Measurements from ENCODE around the gene OTUD3.

Gene OTUD3

GRCh38 chr1:19860418-19860817, 21.8 kb upstream of the OTUD3 start:
- no peak for TF ChIP-seq CTCF (IDR thresholded peaks at IDR 0.05; ENCODE audit: control extremely low read depth, extremely low read depth, low read depth, missing control alignments)
- no peak for DNase-seq (ENCODE audit: extremely low spot score)
- ChIA-PET POLR2A (no interaction called here), CTCF (interaction anchor here (1.2 kb wide), 1 partner anchor 11 kb away, joined by 3 read pairs; no protein-coding TSS in a partner anchor)

GRCh38 chr1:19861034-19861433, 21.2 kb upstream of the OTUD3 start:
- ChIA-PET POLR2A (no interaction called here), CTCF (interaction anchor here (1.2 to 1.7 kb wide), 3 partner anchors 12 to 20 kb away, joined by 3 to 7 read pairs (median 5); no protein-coding TSS in a partner anchor)
- TF ChIP-seq CTCF (IDR thresholded peaks at IDR 0.05; ENCODE audit: control extremely low read depth, extremely low read depth, low read depth, missing control alignments) = no peak
- no peak for DNase-seq (ENCODE audit: extremely low spot score)

GRCh38 chr1:19861842-19862530, 20.2 kb upstream of the OTUD3 start:
- ChIA-PET POLR2A (no interaction called here), CTCF (interaction anchor here (0.7 to 1.7 kb wide), 4 partner anchors 16 to 29 kb away, joined by 3 to 7 read pairs (median 4); partner anchors contain the start of gene OTUD3)
- no peak for TF ChIP-seq CTCF (IDR thresholded peaks at IDR 0.05; ENCODE audit: control extremely low read depth, extremely low read depth, low read depth, missing control alignments)
- DNase-seq (ENCODE audit: extremely low spot score) = no peak

- ChIA-PET CTCF (interaction anchor here (1.7 kb wide), 1 partner anchor 15 kb away, joined by 7 read pairs; no protein-coding TSS in a partner anchor), POLR2A (no interaction called here)
- TF ChIP-seq CTCF (IDR thresholded peaks at IDR 0.05; ENCODE audit: control extremely low read depth, extremely low read depth, low read depth, missing control alignments) = no peak
- no peak for DNase-seq (ENCODE audit: extremely low spot score)
Observed at GRCh38 chr1:19862944-19863343, 19.3 kb upstream of the OTUD3 start.

GRCh38 chr1:19864570-19865160, 17.5 kb upstream of the OTUD3 start:
- no peak for TF ChIP-seq CTCF (IDR thresholded peaks at IDR 0.05; ENCODE audit: control extremely low read depth, extremely low read depth, low read depth, missing control alignments)
- DNase-seq (ENCODE audit: extremely low spot score) = no peak
- ChIA-PET POLR2A (no interaction called here), CTCF (interaction anchor here (1.3 kb wide), 1 partner anchor 11 kb away, joined by 3 read pairs; no protein-coding TSS in a partner anchor)

GRCh38 chr1:19866029-19866428, 16.2 kb upstream of the OTUD3 start:
- CTCF ChIA-PET = interaction anchor here (1.3 to 1.4 kb wide), 2 partner anchors 13 to 286 kb away, joined by 3 to 4 read pairs; no protein-coding TSS in a partner anchor
- POLR2A ChIA-PET = no interaction called here
- no peak for DNase-seq (ENCODE audit: extremely low spot score)
- TF ChIP-seq CTCF (IDR thresholded peaks at IDR 0.05; ENCODE audit: control extremely low read depth, extremely low read depth, low read depth, missing control alignments) = no peak
